ENCODE data around the gene HLCS.

GRCh38 chr21:36847189-36847588 is 119.3 kb downstream of the HLCS start:
- TF ChIP-seq TAF1 (IDR thresholded peaks at IDR 0.05; ENCODE audit: borderline replicate concordance, low read depth, low read length) = no peak
- no peak for TF ChIP-seq POLR2A (IDR thresholded peaks at IDR 0.05; ENCODE audit: low read depth, low read length)

Measured in GM12892 (cell line).